ENCODE data around the gene DCAF17. TPM values are rescaled to one million over a fixed set of nuclear protein-coding genes. Genes with fewer than 3 reads are reported as not detected.
"Not testable (repeated sequence)": the region's sequence is repeated elsewhere in the genome, so short reads cannot be mapped to it uniquely, and the experiment has no call there.

DCAF17 gene
- total and polyA plus RNA-seq, 8 donors = 1.2 to 33.9 (median 12.0) TPM

DNA sequence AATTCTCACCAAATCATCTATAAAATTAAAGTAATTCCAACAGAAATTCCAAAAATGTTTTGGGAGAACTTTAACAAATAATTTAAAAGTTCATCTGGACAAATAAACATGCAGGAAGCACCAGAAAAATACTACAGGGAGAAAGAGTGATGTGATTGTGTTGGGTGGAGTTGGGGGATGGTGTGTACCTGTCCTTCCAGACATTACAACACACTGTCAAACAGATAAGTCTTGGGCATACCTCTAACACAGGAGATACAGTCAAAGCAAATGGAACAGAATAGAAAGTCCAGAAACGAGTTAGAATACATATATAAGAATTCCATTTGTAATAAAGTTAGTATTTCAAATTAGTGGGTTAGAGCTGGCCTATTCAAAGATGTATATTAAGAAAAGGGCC, 22.8 kb upstream of the DCAF17 start:
- 61 to 81% (median 68%) methylated on average over 1 of the region's 1 CpG for WGBS, 5 donors
- no peak for DNase-seq
- intact Hi-C loops (cut with DNase I; ENCODE audit: low total_unique reads) = no loop called here
- Histone ChIP-seq H3K4me1 (peaks cover 0 to 23% (median 9%) of the 10 kb centered on the region in 4 donors), H3K27ac (no peak overlapping the region), H3K9me3 (no peaks in the 10 kb centered on the region), H3K27me3 (no peaks in the 10 kb centered on the region), H3K36me3 (no peaks in the 10 kb centered on the region), H3K4me3 (no peak overlapping the region)
- TF ChIP-seq EP300 (IDR thresholded peaks at IDR 0.05) (no peak), POLR2A (IDR thresholded peaks at IDR 0.05) (no peak), POLR2AphosphoS5 (IDR thresholded peaks at IDR 0.05) (no peak)
- TF ChIP-seq, protein P1, sequence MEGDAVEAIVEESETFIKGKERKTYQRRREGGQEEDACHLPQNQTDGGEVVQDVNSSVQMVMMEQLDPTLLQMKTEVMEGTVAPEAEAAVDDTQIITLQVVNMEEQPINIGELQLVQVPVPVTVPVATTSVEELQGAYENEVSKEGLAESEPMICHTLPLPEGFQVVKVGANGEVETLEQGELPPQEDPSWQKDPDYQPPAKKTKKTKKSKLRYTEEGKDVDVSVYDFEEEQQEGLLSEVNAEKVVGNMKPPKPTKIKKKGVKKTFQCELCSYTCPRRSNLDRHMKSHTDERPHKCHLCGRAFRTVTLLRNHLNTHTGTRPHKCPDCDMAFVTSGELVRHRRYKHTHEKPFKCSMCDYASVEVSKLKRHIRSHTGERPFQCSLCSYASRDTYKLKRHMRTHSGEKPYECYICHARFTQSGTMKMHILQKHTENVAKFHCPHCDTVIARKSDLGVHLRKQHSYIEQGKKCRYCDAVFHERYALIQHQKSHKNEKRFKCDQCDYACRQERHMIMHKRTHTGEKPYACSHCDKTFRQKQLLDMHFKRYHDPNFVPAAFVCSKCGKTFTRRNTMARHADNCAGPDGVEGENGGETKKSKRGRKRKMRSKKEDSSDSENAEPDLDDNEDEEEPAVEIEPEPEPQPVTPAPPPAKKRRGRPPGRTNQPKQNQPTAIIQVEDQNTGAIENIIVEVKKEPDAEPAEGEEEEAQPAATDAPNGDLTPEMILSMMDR (IDR thresholded peaks at IDR 0.05) = no peak

DNA sequence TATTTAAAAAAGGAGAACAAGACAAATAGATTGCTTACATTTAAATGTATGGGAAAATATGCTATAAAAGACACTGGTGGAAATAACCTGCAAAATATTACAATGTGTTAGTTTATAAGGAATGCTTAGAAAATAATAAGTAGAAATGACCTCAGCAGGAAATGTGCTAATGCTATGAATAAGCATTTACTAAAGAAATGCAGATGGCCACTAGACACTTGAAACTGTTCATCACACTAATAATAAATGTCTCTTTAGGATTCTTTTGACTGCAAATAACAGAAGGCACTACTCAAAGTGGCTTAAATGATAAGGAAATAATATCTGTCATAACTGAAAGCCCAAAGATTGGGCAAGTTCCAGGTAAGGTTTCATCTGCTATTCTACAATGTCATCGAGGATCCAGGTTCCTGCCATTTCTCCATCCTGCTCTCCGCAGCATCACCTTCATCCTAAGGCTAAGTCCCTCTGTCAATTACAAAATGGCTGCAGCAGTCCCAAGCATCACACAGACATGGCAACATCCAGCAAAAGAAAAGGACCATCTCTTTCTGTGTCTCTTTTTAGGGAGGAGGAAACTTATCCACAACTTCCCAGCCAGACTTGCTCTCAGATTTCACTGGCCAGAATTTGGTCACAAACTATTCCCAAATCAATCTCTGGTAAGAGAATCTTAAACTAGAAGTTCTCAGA, 22.1 kb upstream of the DCAF17 start:
- H3K36me3 ChIP-seq = no peaks in the 10 kb centered on the region
- TF ChIP-seq, protein P1 (IDR thresholded peaks at IDR 0.05) = no peak
- peaks cover 0 to 23% (median 9%) of the 10 kb centered on the region in 4 donors for H3K4me1 ChIP-seq
- intact Hi-C loops (cut with DNase I; ENCODE audit: low total_unique reads) = no loop called here
- H3K27me3 ChIP-seq = no peaks in the 10 kb centered on the region
- no peak overlapping the region for H3K4me3 ChIP-seq
- H3K27ac ChIP-seq = no peak overlapping the region
- no peak for DNase-seq
- 87 to 97% (median 91%) methylated on average over 2 of the region's 2 CpGs for WGBS, 5 donors
- no peaks in the 10 kb centered on the region for H3K9me3 ChIP-seq

DNA sequence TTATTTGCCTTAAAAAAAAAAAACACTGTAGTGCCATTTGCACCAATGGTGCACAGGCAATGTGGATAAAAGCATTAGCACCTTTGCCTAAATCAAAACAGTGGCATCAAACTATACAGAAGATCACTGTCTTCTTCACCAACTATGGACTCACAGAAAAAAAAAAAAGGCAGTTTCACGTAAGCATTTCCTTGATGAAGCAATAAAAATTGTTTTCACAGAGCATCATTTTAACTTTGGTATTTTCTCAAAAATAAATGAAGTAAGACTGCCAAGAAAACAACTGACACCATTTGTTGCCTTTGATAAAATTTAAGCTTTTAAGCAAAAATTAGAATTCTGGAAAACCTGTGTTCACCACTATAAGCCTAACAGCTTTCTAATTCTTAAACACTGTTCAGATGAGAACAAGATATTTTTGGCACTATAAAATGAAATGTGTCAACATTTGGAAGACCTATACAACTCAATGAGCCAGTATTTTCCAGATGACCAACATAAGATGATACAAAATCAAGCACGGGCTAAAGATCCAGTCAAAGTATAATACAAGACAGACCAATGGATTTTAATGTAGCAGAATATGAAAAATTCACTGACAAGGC, 21.4 kb upstream of the DCAF17 start:
- WGBS, 5 donors = 74 to 87% (median 80%) methylated on average over 2 of the region's 2 CpGs
- DNase-seq = no peak
- Histone ChIP-seq H3K9me3 (no peaks in the 10 kb centered on the region), H3K27ac (no peak overlapping the region), H3K4me3 (no peak overlapping the region), H3K27me3 (no peaks in the 10 kb centered on the region), H3K4me1 (peaks cover 0 to 23% (median 9%) of the 10 kb centered on the region in 4 donors), H3K36me3 (no peaks in the 10 kb centered on the region)
- TF ChIP-seq EP300 (IDR thresholded peaks at IDR 0.05) (no peak), POLR2A (IDR thresholded peaks at IDR 0.05) (no peak)
- intact Hi-C loops (cut with DNase I; ENCODE audit: low total_unique reads) = no loop called here

DNA sequence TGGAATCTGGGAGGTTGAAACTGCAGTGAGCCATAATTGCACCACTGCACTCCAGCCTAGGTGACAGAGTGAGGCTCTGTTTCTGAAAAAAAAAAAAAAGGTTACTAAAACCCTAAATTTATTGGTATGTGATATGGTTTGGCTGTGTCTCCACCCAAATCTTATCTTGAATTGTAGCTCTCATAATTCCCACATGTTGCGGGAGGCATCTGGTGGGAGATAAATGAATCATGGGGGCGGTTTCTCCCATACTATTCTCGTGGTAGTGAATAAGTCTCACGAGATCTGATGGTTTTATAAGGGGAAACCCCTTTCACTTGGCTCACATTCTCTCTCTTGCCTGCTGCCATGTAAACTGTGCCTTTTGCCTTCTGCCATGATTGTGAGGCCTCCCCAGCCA, 19.4 kb upstream of the DCAF17 start:
- 79 to 93% (median 84%) methylated on average over 4 of the region's 4 CpGs for WGBS, 5 donors
- H3K4me3 ChIP-seq, DNase-seq, H3K9me3 ChIP-seq, H3K36me3 ChIP-seq, H3K27me3 ChIP-seq, H3K27ac ChIP-seq: not testable (repeated sequence)
- intact Hi-C loops (cut with DNase I; ENCODE audit: low total_unique reads) = loop anchor here (5.0 kb wide), 1 partner anchor 442 kb away; no protein-coding TSS in a partner anchor
- H3K4me1 ChIP-seq = peaks cover 0 to 19% (median 8%) of the 10 kb centered on the region in 4 donors

DNA sequence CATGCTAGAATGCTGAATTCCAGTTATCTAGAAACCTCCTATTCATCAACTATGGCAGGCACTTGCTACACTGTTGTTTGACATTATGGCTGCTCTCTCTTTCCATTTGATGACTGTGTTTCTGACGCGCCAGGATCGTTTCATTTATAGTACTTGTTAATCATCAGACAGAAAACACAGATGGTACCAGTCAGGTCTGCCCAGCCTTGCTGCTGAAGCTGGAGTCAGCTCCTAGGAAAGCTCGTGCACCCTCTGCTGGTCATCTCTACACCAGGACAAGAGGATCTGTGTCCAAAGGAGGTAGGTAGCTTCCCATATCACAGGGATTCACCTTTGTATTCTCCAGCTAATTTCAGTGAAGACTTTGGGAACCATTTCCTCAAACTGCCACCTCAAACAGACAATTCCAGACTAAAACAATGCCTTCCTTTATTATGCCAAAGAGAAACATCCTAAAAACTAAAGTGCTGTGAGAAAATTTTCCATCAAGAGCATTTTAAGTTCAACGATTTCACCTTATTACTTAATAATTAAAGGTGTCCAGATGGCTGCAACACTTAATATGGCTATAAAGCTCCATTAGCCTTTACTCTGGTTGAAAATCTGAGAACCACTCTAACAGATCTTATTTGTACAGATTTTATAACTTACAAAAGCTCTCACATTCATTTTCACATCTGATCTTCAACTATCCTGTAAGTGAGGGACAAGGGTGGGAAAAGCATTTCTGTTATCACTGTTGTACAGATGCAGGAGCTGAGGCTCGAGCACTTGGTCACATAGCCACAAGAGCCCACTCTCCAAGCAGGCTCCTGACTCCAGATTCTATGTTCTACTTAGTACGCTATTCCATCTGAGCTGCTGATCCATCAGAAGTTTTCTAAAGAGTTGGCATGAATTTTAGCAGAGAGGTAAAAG, 17.8 kb upstream of the DCAF17 start:
- no peak for TF ChIP-seq EP300 (IDR thresholded peaks at IDR 0.05)
- TF ChIP-seq POLR2AphosphoS5 (IDR thresholded peaks at IDR 0.05) = peak; percentile 27 to 90 (median 62)
- TF ChIP-seq, protein P1 (IDR thresholded peaks at IDR 0.05) = peak in 5 of 7 experiments; percentile 64 to 85 (median 77)
- no peaks in the 10 kb centered on the region for H3K36me3 ChIP-seq
- H3K4me3 ChIP-seq = peak overlapping the region in 1 of 4 donors; percentile 9
- peak overlapping the region in 4 of 5 donors; percentile 34 to 68 (median 41) for H3K27ac ChIP-seq
- no peaks in the 10 kb centered on the region for H3K27me3 ChIP-seq
- H3K4me1 ChIP-seq = peaks cover 0 to 12% (median 4%) of the 10 kb centered on the region in 4 donors
- DNase-seq = peak; percentile 91 to 96
- 28 to 34% (median 29%) methylated on average over 7 of the region's 7 CpGs for WGBS, 5 donors
- intact Hi-C loops (cut with DNase I; ENCODE audit: low total_unique reads) = loop anchor here (5.0 kb wide), 1 partner anchor 444 kb away; no protein-coding TSS in a partner anchor
- H3K9me3 ChIP-seq = no peaks in the 10 kb centered on the region
